GM12875 (cell line): ENCODE data around the gene RNPEPL1.

Experiments
- H3K4me3 ChIP-seq: one replicate; pipeline ENCODE4 v1.5.1; 2011; ENCODE audit warnings: low read depth, low read length, control low read depth
- CTCF ChIP-seq: IDR thresholded peaks from 2 replicates; pipeline ENCODE4 v1.5.1; 2011; ENCODE audit warnings: low read depth, mild to moderate bottlenecking, control low read depth, inconsistent platforms, low read length, moderate library complexity, borderline replicate concordance; ENCODE audit not compliant: insufficient read depth

RNPEPL1 gene

GRCh38 chr2:240601061-240601830, 33.0 kb downstream of the RNPEPL1 start:
- H3K4me3 ChIP-seq: no peak overlapping the region
- TF ChIP-seq CTCF: no peak

GRCh38 chr2:240601831-240602160, 33.5 kb downstream of the RNPEPL1 start:
- TF ChIP-seq CTCF: no peak

GRCh38 chr2:240602266-240603050, 34.2 kb downstream of the RNPEPL1 start:
- no peak for TF ChIP-seq CTCF
- no peak overlapping the region for H3K4me3 ChIP-seq

More at GRCh38 chr2:240601831-240602160, 33.5 kb downstream of the RNPEPL1 start:
- H3K4me3 ChIP-seq: no peak overlapping the region

GRCh38 chr2:240603081-240603835, 35.0 kb downstream of the RNPEPL1 start:
- no peak for TF ChIP-seq CTCF
- no peak overlapping the region for H3K4me3 ChIP-seq

- TF ChIP-seq CTCF: no peak
Measured at GRCh38 chr2:240603846-240604245, 35.6 kb downstream of the RNPEPL1 start.

GRCh38 chr2:240604291-240604938, 36.1 kb downstream of the RNPEPL1 start:
- TF ChIP-seq CTCF: peak; percentile 77
- no peak overlapping the region for H3K4me3 ChIP-seq

More at GRCh38 chr2:240603846-240604245, 35.6 kb downstream of the RNPEPL1 start:
- H3K4me3 ChIP-seq: no peak overlapping the region
